Activated B cell treated with CpG ODN at 0.5 μM for 24 hours (primary cell): ENCODE measurements around the gene RASAL2. TPM values are rescaled to one million over a fixed set of nuclear protein-coding genes. Genes with fewer than 3 reads are reported as not detected.

Source experiments
- ATAC-seq: fragments of 200-7000 bp; cut with Tn5 transposase; one replicate; pipeline ENCODE4 v1.10.0; 2021; ENCODE audit warnings: low read depth, mild to moderate bottlenecking, moderate library complexity
- CTCF ChIA-PET: fragments of 350-600 bp; sonication (Branson Sonifier 250); formaldehyde crosslinking; loops from one replicate; lab custom pipeline; 2021; ENCODE audit warnings: antibody characterized with exemption; lab: Charles Lee
- POLR2A ChIA-PET: fragments of 350-600 bp; sonication (Branson Sonifier 250); formaldehyde crosslinking; loops from one replicate; lab custom pipeline; 2021; ENCODE audit warnings: antibody characterized with exemption; lab: Charles Lee
- DNase-seq: peaks from one replicate; pipeline ENCODE4 v3.0.0; 2022
- H3K27ac Mint-ChIP-seq: one replicate; pipeline ENCODE4 v1.8.0; 2020; ENCODE audit warnings: mixed read lengths
- H3K27me3 Mint-ChIP-seq: one replicate; pipeline ENCODE4 v1.8.0; 2021; ENCODE audit warnings: mixed read lengths
- H3K36me3 Mint-ChIP-seq: one replicate; pipeline ENCODE4 v1.8.0; 2021; ENCODE audit warnings: low read depth, mixed read lengths
- H3K4me1 Mint-ChIP-seq: one replicate; pipeline ENCODE4 v1.8.0; 2021; ENCODE audit warnings: mixed read lengths
- H3K4me3 Mint-ChIP-seq: one replicate; pipeline ENCODE4 v1.8.0; 2020; ENCODE audit warnings: mild to moderate bottlenecking, mixed read lengths
- H3K9me3 Mint-ChIP-seq: one replicate; pipeline ENCODE4 v1.8.0; 2020; ENCODE audit warnings: mixed read lengths
- intact Hi-C: fragments of 100-400 bp; cut with micrococcal nuclease; formaldehyde crosslinking; loops from one replicate; pipeline ENCODE4 v1.15.1; 2024
- total RNA-seq: library from RNA; stranded (reverse); gene quantifications from 2 replicates; pipeline ENCODE4 v1.2.3, GENCODE V29; 2022
- TF ChIP-seq, protein P1 (sequence below): fragments of 200-600 bp; IDR thresholded peaks from one replicate; pipeline ENCODE4 v1.8.0; 2022; ENCODE audit warnings: antibody characterized with exemption, mild to moderate bottlenecking

Gene RASAL2
- total RNA-seq, 1 donor from 2014 or later: 0.16 TPM

- Mint-ChIP-seq H3K9me3 (no peaks in the 10 kb centered on the region), H3K27ac (no peak overlapping the region), H3K4me3 (no peak overlapping the region), H3K4me1 (no peaks in the 10 kb centered on the region), H3K36me3 (no peaks in the 10 kb centered on the region), H3K27me3 (peaks cover 2% of the 10 kb centered on the region)
- no peak for ATAC-seq
- intact Hi-C loops: no loop called here
- ChIA-PET POLR2A (no interaction called here), CTCF (no interaction called here)
- TF ChIP-seq, protein P1, sequence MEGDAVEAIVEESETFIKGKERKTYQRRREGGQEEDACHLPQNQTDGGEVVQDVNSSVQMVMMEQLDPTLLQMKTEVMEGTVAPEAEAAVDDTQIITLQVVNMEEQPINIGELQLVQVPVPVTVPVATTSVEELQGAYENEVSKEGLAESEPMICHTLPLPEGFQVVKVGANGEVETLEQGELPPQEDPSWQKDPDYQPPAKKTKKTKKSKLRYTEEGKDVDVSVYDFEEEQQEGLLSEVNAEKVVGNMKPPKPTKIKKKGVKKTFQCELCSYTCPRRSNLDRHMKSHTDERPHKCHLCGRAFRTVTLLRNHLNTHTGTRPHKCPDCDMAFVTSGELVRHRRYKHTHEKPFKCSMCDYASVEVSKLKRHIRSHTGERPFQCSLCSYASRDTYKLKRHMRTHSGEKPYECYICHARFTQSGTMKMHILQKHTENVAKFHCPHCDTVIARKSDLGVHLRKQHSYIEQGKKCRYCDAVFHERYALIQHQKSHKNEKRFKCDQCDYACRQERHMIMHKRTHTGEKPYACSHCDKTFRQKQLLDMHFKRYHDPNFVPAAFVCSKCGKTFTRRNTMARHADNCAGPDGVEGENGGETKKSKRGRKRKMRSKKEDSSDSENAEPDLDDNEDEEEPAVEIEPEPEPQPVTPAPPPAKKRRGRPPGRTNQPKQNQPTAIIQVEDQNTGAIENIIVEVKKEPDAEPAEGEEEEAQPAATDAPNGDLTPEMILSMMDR: no peak
- DNase-seq: no peak
These were observed 266.5 kb downstream of the RASAL2 start for GRCh38 chr1:178360421-178360820.

GRCh38 chr1:178361847-178362246, 267.9 kb downstream of the RASAL2 start:
- Mint-ChIP-seq H3K4me1 (no peaks in the 10 kb centered on the region), H3K9me3 (no peaks in the 10 kb centered on the region), H3K36me3 (no peaks in the 10 kb centered on the region), H3K27me3 (peaks cover 2% of the 10 kb centered on the region), H3K27ac (no peak overlapping the region), H3K4me3 (no peak overlapping the region)
- intact Hi-C loops: no loop called here
- TF ChIP-seq, protein P1: no peak
- POLR2A ChIA-PET: no interaction called here
- ATAC-seq: no peak
- CTCF ChIA-PET: no interaction called here
- no peak for DNase-seq

DNA sequence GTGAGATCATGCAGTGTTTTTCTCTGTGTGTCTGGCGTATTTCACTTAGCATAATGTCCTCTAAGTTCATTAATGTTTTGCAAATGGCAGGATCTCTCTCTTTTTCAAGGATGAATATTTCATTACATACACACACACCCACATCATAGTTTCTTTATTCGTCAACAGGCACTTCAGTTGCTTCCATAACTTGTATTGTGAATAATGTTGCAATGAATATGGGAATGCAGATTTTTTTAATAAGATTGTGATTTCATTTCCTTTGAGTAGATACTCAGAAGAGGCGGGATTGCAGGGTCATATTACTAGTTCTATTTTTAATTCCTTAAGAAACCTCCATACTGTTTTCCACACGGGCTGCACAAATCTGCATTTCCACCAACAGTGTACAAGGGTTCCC, 268.8 kb downstream of the RASAL2 start:
- Mint-ChIP-seq H3K27ac (no peak overlapping the region), H3K4me3 (no peak overlapping the region), H3K27me3 (peaks cover under 1% of the 10 kb centered on the region), H3K9me3 (no peaks in the 10 kb centered on the region), H3K4me1 (no peaks in the 10 kb centered on the region), H3K36me3 (no peaks in the 10 kb centered on the region)
- ATAC-seq (no peak), DNase-seq (no peak)
- ChIA-PET CTCF (no interaction called here), POLR2A (no interaction called here)
- intact Hi-C loops: no loop called here
- TF ChIP-seq, protein P1: no peak

DNA sequence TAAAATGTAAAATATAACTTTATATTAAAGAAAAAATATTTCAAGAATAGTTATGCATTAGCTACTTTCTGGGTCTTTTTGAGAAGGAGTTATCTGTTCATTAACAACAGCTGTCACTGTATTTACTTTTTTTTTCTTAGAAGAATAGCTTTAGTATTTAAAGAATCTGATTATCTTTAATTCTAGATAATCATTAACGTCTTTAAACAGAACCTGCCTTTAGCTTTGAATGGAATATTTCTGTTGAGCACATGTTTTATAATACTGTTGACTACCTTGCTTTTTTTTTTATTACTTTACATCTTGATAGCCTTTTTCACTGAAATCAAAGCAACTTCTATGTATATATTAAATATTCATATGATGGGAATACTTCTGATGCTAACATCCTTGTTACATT, 270.9 kb downstream of the RASAL2 start:
- H3K27me3 Mint-ChIP-seq: no peaks in the 10 kb centered on the region
- POLR2A ChIA-PET: no interaction called here
- TF ChIP-seq, protein P1: no peak

DNA sequence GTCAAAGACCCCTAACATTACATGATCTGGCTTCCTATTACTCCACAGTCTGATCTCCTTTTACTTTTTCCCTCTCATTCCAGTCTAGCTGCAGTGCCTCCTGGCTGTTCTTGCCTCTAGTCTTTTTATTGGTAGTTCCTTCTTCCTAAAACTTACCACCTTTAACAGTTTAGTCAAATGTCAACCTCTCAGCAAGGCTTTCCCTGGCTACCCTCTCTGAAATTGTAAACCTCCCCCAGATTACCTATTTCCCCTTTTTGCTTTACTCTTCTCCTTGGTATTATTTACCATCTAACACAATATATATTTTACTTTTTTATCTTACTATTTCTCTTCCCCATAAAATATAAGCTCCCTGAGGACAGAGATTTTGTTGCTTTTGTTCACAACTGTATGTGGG, 273.2 kb downstream of the RASAL2 start:
- no peak for ATAC-seq
- Mint-ChIP-seq H3K9me3 (no peaks in the 10 kb centered on the region), H3K27me3 (no peaks in the 10 kb centered on the region), H3K4me1 (no peaks in the 10 kb centered on the region), H3K36me3 (no peaks in the 10 kb centered on the region), H3K27ac (no peak overlapping the region), H3K4me3 (no peak overlapping the region)
- POLR2A ChIA-PET: no interaction called here
- CTCF ChIA-PET: no interaction called here
- intact Hi-C loops: no loop called here
- DNase-seq: no peak
- TF ChIP-seq, protein P1: no peak

More for the DNA sequence above, 270.9 kb downstream of the RASAL2 start:
- H3K4me1 Mint-ChIP-seq: no peaks in the 10 kb centered on the region
- CTCF ChIA-PET: interaction anchor here (0.7 kb wide), 1 partner anchor 137 kb away, joined by 3 read pairs; no protein-coding TSS in a partner anchor
- no peak overlapping the region for H3K4me3 Mint-ChIP-seq
- no peaks in the 10 kb centered on the region for H3K9me3 Mint-ChIP-seq
- DNase-seq: no peak
- no peak overlapping the region for H3K27ac Mint-ChIP-seq
- no peak for ATAC-seq
- intact Hi-C loops: no loop called here
- no peaks in the 10 kb centered on the region for H3K36me3 Mint-ChIP-seq
